ENCODE measurements around the gene OTOA. TPM values are rescaled to one million over a fixed set of nuclear protein-coding genes. Genes with fewer than 3 reads are reported as not detected.
A peak's percentile ranks its signal among the peaks of the same experiment; 100 is the strongest.

The OTOA gene
- 0.10 TPM in 1 of 3 replicates, not detected in the others for total RNA-seq
- long read RNA-seq = 0 reads

- DNase-seq (ENCODE audit: low spot score) = no peak
- H3K9me3 Mint-ChIP-seq (ENCODE audit: low read depth) = no peaks in the 10 kb centered on the region
- H3K4me3 Mint-ChIP-seq (ENCODE audit: unreplicated experiment) = no peak within 1 kb of the TSS
- no peak within 1 kb of the TSS for H3K27ac Mint-ChIP-seq (ENCODE audit: unreplicated experiment)
- no peaks in the 10 kb centered on the region for H3K4me1 Mint-ChIP-seq (ENCODE audit: low read depth)
- H3K27me3 Mint-ChIP-seq (ENCODE audit: low read depth) = no peaks in the 10 kb centered on the region
- no peaks in the 10 kb centered on the region for H3K36me3 Mint-ChIP-seq (ENCODE audit: low read depth)
- TF ChIP-seq CTCF (IDR thresholded peaks at IDR 0.05) = no peak
These were observed at the start of gene OTOA for GRCh38 chr16:21663889-21664647. Gene OTOA (plus strand): TSS chr16:21663968. CDS start chr16:21678515, 14,547 bp downstream.

- Mint-ChIP-seq H3K4me1 (ENCODE audit: low read depth) (peaks cover 26% of the 10 kb centered on the region), H3K27me3 (ENCODE audit: low read depth) (no peaks in the 10 kb centered on the region), H3K27ac (ENCODE audit: unreplicated experiment) (no peak overlapping the region), H3K36me3 (ENCODE audit: low read depth) (peaks cover 2% of the 10 kb centered on the region), H3K9me3 (ENCODE audit: low read depth) (no peaks in the 10 kb centered on the region), H3K4me3 (ENCODE audit: unreplicated experiment) (no peak overlapping the region)
- no peak for DNase-seq (ENCODE audit: low spot score)
- TF ChIP-seq CTCF (IDR thresholded peaks at IDR 0.05) = peak; percentile 24
These were observed 48.9 kb upstream of the OTOA start for GRCh38 chr16:21614896-21615295.

GRCh38 chr16:21617607-21618006 is 46.2 kb upstream of the OTOA start:
- peaks cover 14% of the 10 kb centered on the region for H3K4me1 Mint-ChIP-seq (ENCODE audit: low read depth)
- no peaks in the 10 kb centered on the region for H3K27me3 Mint-ChIP-seq (ENCODE audit: low read depth)
- H3K27ac Mint-ChIP-seq (ENCODE audit: unreplicated experiment) = no peak overlapping the region
- H3K4me3 Mint-ChIP-seq (ENCODE audit: unreplicated experiment) = no peak overlapping the region
- no peak for TF ChIP-seq CTCF (IDR thresholded peaks at IDR 0.05)
- peaks cover 2% of the 10 kb centered on the region for H3K36me3 Mint-ChIP-seq (ENCODE audit: low read depth)
- no peaks in the 10 kb centered on the region for H3K9me3 Mint-ChIP-seq (ENCODE audit: low read depth)
- DNase-seq (ENCODE audit: low spot score) = no peak

- Mint-ChIP-seq H3K9me3 (ENCODE audit: low read depth) (no peaks in the 10 kb centered on the region), H3K4me3 (ENCODE audit: unreplicated experiment) (no peak overlapping the region), H3K4me1 (ENCODE audit: low read depth) (peaks cover 11% of the 10 kb centered on the region), H3K36me3 (ENCODE audit: low read depth) (peaks cover 2% of the 10 kb centered on the region), H3K27ac (ENCODE audit: unreplicated experiment) (no peak overlapping the region), H3K27me3 (ENCODE audit: low read depth) (no peaks in the 10 kb centered on the region)
- DNase-seq (ENCODE audit: low spot score) = no peak
- TF ChIP-seq CTCF (IDR thresholded peaks at IDR 0.05) = no peak
These were observed 45.5 kb upstream of the OTOA start for GRCh38 chr16:21618281-21618680.

- no peak overlapping the region for H3K27ac Mint-ChIP-seq (ENCODE audit: unreplicated experiment)
- H3K9me3 Mint-ChIP-seq (ENCODE audit: low read depth) = no peaks in the 10 kb centered on the region
These were observed 43.9 kb upstream of the OTOA start for GRCh38 chr16:21619765-21620425.

More at GRCh38 chr16:21619765-21620425, 43.9 kb upstream of the OTOA start:
- Mint-ChIP-seq H3K36me3 (ENCODE audit: low read depth) (peaks cover 5% of the 10 kb centered on the region), H3K4me1 (ENCODE audit: low read depth) (no peaks in the 10 kb centered on the region), H3K27me3 (ENCODE audit: low read depth) (no peaks in the 10 kb centered on the region), H3K4me3 (ENCODE audit: unreplicated experiment) (no peak overlapping the region)
- DNase-seq (ENCODE audit: low spot score) = no peak
- TF ChIP-seq CTCF (IDR thresholded peaks at IDR 0.05) = no peak

Measured in chondrocyte (in vitro differentiated cells).